LHCN-M2 (cell line): Measurements from ENCODE around the gene NCOA7. TPM values are rescaled to one million over a fixed set of nuclear protein-coding genes. Genes with fewer than 3 reads are reported as not detected.
A peak's percentile ranks its signal among the peaks of the same experiment; 100 is the strongest.
"Not testable (repeated sequence)": the region's sequence is repeated elsewhere in the genome, so short reads cannot be mapped to it uniquely, and the experiment has no call there.

Source experiments
- DNase-seq: peaks from one replicate; pipeline ENCODE4 v3.0.0-alpha.2; 2012; ENCODE audit warnings: low read depth
- total RNA-seq: library from RNA; depleted of rRNA; stranded (reverse); fragments of >200 nt; gene quantifications from 2 replicates; pipeline ENCODE4 v1.2.3, GENCODE V29; 2014

NCOA7 gene
- total RNA-seq, 1 experiment from 2014 or later, result 8.0 TPM

DNA sequence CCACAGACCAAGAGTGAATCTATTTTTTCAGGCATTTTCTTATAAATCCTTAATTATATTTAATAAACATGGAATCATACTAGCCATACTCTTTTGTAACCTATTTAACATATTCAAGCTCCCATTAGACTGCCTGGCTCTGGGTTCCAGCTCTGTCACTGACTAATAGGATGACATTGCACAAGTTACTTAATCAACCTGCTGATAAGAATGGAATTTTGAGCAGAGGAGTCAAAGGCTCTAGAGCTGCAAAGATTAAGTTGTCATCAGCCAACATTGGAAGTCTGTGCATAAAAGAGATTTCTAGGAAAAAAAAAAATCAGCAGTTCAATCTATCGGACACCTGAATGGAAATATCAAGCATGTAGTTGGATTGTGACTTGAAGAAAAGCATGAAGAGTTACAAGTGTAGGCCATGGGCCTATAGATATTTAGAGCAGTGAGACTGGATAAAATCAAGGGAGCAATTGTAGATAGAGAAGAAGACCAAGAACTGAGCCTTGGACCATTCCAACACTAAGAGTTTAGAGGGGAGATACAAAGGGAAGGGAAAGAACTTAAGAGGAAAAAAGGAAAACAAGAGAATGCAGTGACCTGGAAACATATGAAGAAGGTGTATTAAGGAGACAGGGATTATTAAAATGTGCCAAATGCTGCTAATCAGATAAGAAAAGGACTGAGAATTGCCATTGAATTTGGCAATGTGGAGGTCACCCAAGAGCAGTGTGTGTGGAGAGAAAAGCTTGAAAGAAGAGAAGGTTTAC, 154.8 kb downstream of the NCOA7 start:
- DNase-seq, result no peak

DNA sequence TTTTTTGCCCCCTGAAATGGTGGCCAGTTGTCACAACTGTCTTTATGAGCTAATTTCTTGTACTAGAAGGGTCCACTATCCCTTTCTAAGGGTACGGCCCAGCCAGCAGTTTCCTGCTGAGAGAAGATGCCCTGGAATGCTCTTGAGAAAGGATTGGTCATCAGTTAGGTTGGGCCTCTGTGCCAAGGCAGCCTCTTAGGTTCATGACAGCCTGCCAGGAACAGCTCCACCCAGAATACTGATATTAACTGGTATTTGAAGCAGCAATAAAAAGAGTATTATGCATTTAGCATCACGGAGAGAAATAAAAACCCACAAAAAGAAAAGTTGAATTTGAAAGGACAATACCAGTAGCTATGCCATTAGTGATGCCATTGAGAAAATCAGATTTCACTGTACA, 156.9 kb downstream of the NCOA7 start:
- DNase-seq, result peak; percentile 45

DNA sequence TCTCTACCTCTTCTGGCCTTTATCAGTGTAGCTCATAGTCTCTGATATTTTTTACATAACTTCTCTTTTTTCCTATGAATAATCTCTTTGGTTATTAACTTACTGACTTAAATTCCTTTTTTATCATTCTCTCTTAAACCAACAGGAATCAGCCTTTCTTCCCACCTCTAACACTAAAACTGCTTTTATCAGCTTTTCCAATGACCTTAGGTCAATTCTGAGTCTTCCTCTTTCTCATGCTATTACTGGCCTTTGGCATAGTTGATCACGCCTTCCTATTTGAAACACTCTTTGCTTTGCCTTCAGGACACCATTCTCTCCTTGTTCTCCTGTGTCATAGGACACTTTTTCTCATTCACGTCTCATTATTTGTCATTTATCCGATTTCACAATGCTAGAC, 157.7 kb downstream of the NCOA7 start:
- DNase-seq, result no peak

DNA sequence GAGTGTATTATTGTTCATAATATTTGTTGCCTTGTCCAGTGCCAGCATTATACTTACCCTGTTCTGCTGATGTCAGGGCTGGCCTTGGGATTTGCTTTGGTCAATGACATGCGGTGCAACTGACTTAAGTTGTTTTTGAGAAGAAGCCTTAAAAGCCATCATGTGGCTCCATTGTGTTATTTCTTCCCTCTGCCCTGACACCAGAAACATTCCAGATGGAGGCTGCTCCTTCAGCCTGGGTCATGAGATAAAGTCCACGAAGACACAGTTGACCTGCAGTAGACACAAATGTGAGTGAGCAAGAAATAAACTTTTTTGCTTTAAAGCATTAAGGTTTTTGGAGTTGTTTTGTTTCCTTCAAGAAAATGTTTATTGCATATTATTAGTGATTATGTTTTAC, 158.3 kb downstream of the NCOA7 start:
- DNase-seq, result no peak

DNA sequence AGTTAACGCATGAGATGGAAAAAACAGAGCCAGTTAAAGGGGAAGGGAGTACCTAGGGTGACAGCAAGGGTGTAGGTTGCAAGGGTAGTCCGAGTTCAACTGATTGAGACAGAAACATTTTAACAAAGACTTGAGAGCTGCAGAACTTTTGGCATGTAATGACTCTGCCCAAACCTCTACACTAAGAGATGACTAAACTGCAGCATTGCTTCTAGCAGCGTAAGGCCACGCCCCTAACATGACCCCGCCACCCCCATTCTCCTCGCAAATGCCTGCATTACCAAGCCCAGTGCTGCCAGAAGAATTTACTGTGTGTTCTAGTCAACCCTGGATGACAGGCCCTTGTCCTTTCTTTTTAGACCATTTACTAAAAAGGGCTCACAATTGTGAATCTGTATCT, 159.5 kb downstream of the NCOA7 start:
- DNase-seq, result peak; percentile 47

DNA sequence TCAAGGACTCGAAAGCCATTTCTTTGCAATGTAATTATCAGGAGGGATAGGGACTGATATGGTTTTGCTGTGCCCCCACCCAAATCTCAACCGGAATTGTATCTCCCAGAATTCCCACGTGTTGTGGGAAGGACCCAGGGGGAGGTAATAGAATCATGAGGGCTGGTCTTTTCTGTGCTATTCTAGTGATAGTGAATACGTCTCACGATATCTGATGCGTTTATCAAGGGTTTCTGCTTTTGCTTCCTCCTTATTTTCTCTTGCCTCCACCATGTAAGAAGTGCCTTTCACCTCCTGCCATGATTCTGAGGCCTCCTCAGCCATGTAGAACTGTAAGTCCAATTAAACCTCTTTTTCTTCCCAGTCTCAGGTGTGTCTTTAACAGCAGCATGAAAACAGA, 160.0 kb downstream of the NCOA7 start:
- DNase-seq, result not testable (repeated sequence)

DNA sequence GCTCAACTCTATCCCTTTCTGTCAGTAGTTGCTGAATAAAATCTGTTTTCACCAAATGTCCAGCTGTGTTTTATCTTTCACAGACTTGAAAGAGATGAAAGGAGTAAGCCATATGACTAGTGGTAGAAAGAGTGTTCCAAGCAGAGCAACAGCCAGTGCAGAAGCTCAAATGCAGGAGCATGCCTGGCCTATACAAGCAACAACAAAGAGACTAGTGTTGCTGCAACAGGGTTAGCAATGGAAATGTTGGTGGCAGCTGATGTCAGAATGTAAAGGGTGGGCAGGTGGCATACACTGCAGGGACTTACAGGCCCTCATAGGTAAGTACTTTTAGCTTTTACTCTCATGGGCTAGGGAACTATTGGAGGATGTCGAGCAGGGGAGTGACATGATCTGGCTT, 160.6 kb downstream of the NCOA7 start:
- no peak for DNase-seq

DNA sequence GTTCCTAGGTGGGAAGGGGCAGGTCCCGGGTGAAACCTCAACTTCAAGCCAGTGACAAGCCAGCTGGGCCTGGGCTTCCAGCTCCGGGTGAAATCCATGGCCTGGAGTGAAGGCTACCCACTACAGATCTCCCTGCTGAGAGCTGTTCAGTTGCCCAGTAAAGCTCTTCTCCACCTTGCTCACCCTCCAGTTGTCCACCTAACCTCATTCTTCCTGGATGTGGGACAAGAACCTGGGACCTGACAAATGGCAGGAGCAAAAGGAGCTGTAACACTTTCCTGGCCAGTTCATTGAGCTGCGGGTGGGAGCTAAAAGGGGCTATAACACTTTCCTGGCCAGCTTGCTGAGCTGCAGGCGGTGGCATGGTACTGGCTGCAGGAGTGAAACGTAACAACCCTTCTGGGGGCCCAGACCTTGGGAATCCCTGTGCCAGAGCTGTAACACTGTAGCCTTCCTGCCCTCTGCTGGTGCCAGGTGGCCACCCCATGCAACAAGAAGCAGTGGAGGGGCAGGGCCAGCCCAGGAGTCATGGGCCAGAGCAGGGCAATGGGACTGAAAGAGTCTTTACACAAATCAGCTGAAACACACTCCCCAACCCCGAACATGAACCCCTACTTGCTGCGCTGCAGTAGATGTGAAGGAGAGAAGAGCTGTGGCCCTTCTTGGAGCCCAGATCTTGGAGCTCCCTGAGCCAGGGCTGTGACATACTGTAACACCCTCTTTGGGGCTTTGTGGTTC, 162.2 kb downstream of the NCOA7 start:
- DNase-seq, result peak; percentile 14

DNA sequence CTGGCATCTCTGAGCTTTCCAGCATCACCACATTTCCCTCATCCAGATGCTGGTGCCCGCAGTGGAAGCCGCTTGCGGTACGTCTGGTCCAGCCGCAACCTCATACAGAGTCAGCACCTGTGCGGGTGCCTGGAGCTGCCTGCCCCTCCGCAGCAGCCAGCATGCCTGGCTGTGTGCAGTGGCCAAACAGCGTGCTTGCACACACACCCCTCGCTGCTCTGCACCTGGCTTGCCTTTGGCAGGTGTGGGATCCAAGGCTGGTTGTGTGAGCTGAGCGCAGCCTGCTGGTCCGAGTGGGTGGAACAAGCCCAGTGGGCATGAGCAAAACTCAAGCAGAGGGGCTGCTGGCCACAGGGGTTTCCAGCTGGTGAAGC, 162.7 kb downstream of the NCOA7 start:
- no peak for DNase-seq

DNA sequence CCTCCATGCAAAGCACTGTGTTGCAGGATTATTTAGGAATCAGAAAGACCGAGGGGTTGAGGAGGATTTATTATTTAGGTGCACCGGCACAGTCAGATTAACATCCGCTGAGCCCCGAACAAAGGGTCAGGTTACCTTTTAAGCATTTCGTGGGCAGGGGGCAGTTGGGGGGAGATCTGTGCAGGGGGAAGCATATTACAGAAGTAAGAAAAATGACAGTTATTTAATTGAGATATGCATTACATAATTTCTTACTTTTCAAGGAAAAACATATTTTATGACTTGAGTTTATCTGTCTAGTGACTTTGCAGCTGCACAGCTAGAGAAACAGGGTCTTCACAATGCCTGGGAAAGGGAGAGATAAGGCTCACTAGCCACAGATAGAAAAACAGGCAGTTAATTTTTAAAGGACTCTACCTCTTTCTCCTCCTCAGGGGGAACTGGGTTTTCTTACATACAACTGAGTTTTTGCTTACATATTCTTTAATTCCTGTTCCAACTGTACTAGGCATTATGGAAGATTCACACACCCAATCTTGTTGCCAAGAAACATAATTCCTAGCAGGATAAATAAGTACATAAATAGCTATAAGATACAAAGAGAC, 164.1 kb downstream of the NCOA7 start:
- no peak for DNase-seq

DNA sequence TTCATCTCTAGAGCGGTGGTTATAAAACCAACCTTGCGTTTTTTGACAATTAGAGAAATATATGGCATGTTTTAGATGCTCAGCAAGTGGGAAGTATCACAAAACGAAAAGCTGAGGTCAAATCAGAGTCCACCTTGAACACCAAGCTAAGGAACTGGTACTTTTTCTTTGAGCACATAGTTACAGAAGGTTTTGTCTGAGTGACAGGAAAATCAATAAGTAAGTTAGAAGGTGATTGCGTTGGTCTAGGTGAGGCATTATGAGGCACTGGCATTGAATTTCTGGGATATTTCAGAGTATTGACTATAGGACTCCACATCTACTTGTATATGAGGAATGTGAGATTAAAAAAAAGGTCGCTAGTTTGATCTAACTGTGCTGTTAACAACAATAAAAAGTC, 165.2 kb downstream of the NCOA7 start:
- DNase-seq, result no peak

DNA sequence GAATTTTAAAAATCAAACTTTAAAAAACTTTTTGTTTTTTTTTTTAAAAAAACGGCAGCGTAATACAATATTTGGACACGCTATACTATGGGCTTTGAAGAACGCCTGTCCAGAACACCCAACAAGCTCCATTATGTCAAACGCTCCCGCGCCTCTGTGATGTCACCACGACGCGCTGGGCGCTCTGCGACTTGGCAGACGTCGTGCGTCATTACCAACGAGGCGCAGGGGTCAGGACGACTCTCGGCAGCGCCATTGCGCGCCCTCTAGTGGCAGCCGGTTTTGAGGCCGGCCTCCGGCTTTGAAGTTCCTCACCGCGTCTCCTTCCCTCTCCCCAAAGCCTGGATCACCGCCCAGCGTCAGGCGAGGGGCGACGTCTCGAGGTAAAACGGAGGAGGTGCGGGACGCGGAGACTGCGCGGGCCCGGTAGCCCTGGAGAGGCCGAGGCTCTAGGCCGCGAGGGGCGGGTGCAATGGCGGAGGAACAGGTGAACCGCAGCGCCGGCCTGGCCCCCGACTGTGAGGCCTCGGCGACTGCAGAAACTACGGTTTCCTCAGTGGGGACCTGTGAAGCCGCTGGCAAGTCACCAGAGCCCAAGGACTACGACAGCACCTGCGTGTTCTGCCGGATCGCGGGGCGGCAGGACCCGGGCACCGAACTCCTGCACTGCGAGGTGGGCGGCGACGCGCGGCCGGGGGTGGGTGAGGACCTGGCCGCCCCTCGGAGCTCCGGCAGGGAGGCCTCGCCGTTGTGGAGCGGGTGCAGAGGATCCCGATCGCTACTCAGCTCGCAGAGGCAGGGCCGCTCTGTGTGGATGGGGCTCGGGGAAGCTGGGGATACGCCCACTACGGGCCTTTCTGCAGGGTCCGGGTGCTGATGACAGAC, 166.0 kb downstream of the NCOA7 start, which contains the start of gene HINT3:
Gene HINT3 (plus strand): TSS at position 265 of the 885 bp plus-strand sequence. CDS start 208 bp downstream, at position 473.
- DNase-seq, result peak; percentile 96

DNA sequence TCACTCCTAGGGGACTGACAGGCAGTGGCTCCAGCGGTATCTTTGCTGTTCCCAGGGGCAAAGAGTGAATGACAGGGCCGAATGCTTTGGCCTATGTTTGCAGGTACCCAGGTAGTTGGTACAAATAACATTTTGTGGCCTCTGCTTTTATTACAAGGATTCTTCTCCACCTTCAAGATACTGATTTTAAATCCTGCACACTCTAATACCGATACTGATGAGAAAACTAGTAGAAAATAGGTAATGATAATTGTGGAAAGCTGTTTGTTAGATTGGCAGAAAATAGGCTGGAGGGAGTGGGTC, 166.6 kb downstream of the NCOA7 start:
- no peak for DNase-seq

DNA sequence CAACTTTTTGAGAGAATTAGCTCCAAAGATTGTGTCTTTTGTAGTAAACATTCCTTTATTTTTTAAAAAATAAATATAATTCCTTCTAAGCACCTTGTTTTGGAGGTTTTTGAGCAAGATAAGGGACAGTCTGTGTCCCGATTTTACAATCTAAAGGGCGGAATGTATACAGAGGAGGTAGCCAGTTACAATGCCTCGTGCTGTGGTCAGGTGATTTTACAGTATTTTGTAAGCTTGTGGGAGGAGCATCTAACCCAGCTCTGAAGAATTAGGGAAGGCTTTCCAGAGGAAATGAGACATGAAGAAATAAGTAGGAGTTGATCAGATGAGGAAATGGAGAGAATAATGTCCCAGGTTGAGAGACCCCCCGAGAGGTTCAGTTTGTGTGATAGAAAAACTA, 167.1 kb downstream of the NCOA7 start:
- DNase-seq, result peak; percentile 45

DNA sequence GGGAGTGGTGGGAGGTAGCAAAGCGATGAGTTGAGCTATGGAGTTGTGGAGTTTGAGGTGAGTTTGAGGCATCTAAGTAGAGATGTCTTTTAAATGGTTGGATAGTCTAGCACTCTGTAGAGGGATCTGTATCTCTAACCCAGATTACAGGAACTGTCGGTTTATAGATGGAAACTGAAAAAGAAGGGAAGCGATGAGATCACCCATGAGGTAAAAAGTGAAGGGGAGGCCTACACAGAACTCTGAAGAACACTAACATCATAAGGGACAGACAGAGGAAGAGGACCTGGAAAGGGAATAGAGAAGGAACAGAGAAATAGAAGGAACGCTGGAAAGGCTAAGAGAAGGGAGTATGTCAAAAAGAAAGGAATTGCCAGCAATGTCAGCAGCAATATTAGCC, 168.3 kb downstream of the NCOA7 start:
- DNase-seq, result no peak

DNA sequence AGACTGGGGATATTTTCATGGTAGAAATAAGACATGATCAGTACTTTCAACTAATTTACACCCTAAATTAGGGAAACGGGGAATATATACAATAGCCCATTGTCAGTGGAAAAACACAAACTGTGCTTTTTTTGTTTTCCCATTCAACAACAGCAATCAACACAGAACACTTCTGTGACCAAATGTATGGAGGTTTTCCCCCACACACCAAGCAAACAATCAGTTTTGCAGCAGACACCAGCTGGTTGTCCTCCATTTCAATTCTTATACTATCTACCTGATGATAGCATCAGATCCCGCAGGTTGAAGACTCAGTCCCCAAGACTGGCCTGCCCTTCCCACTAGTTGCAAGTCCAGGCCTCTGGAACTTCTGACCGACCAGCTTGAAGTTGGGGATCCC, 170.4 kb downstream of the NCOA7 start:
- no peak for DNase-seq

DNA sequence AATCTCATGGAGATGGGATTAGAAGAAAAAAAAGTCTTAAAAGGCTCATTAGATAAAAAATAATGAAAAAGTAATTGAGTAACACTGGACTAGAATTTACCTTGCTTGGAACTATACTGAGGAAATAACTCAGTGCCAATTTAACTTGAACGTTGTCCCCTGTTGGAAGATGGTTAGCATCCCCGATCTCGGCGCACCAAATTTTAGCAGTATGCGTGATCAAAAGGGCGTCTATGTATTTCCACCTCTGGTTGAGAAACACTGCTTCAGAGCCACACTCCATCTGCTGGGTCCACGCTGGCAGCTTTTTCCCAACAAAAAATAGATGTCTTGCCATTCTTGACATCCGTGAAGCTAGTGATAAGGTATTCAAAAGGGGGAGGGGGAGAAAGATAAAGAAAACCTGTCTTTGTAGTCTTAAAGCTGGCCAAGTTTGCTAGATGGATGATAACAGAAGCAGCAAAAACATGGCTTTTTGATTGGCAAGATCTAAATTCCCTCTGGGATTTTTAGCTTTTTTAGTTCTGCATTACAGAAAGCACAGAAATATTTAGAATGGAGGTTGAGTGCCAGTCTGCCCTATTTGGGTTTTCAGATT, 172.2 kb downstream of the NCOA7 start:
- no peak for DNase-seq

DNA sequence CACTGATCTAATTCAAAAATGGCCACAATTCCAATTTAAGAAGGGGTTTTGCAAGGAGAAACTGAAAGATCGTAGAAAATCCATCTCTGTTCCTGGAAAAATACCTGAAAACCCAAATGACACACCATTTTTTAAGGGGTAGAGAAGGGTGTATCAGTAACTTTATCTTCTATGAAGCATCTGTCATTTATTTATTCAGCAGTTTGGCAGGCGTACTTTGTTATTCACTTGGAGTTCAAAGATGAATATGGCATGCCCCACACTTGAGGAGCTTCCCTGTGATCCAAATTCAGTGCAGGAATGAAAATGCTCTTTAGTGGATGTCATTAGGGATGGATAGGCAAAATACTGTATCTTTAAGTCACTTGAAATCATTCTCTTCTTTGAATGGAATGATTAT, 173.1 kb downstream of the NCOA7 start:
- DNase-seq, result no peak

DNA sequence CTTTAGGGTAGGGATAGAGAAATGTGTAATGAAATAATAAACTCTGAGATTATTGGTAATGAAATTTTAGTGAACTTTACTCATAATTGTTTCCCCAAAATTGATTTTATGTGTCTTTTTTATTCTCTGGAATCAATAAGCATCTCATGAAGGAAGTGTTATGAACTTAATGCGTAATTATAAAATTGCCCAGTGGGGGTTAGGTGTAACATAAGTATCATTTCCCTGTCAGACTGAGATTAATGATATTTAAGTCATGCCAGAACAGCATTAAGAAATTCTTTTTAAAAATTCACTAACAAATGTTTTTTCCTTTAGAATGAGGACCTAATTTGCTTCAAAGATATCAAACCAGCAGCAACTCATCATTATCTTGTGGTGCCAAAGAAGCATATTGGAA, 175.8 kb downstream of the NCOA7 start:
- DNase-seq, result no peak

DNA sequence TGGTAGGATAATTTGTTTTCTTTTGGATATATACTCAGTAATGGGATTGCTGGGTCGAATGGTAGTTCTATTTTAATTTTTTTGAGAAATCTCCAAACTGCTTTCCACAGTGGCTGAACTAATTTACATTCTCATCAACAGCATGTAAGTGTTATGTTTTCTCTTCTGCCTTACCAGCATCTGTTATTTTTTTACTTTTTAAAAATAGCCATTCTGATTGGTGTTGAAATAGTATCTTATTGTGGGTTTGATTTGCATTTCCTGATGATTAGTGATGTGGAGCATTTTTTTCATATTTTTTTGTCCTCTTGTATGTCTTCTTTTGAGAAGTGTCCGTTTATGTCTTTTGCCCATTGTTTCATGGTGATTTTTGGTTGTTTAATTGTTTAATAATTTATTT, 177.7 kb downstream of the NCOA7 start:
- no peak for DNase-seq

DNA sequence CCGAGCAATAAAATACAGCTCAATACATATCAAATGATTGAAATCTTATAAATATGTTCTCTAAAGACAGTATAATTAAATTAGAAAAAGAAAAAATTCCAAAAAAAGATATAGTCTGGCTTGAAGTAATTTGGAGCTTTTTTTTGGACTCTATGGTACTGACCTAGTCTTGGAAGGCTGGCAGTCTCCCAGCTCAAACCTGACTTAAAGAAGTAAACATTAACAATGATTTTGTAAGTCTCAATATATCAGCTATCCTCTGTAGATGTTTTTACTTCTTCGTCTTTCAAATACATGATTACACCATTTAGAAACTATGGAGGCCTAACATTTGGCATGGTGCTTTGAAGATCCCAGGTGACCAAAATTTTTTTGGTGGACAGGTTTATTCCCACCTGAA, 180.0 kb downstream of the NCOA7 start:
- no peak for DNase-seq

DNA sequence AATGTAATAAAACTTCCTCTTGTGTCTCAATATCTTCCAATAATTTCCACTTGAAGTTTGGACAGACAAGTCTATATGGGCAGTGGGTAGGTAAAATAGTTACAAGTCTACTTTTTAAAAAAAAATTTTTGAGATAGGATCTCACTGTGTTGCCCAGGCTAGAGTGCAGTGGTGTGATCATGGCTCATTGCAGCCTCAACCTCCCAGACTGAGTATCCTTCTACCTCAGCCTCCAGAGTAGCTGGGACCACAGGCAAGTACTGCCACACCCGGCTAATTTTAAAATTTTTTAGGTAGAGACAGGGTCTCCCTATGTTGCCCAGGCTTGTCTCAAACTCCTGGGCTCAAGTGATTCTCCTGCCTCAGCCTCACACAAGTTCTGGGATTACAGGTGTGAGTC, 181.7 kb downstream of the NCOA7 start:
- DNase-seq, result not testable (repeated sequence)
